Common myeloid progenitor, CD34-positive (primary cell): ENCODE results near the gene TBX4.

Experiments used
- CTCF ChIA-PET: fragments of 350-600 bp; sonication (Branson Sonifier 250); formaldehyde crosslinking; loops from one replicate; lab custom pipeline; 2021; ENCODE audit warnings: antibody characterized with exemption; lab: Charles Lee
- POLR2A ChIA-PET: fragments of 350-600 bp; sonication (Branson Sonifier 250); formaldehyde crosslinking; loops from one replicate; lab custom pipeline; 2021; ENCODE audit warnings: antibody characterized with exemption; lab: Charles Lee
- DNase-seq, 3 donors: peaks; one replicate each; pipeline versions ENCODE4 v3.0.0 to v3.0.0-alpha.2; 2013
- H3K27ac ChIP-seq, 2 experiments: 1 replicate in 1 of 2; 2 replicates in 1 of 2; pipeline ENCODE4 v1.7.0; 2013; ENCODE audit warnings: inconsistent platforms in 2 of 2, low read length in 2 of 2, mild to moderate bottlenecking in 2 of 2, low read depth in 1 of 2, moderate library complexity in 1 of 2; ENCODE audit not compliant: severe bottlenecking in 2 of 2, insufficient read depth in 1 of 2, poor library complexity in 1 of 2
- H3K27me3 ChIP-seq, 5 experiments: replicated peaks in 2 of 5; 1 replicate in 3 of 5; 2 replicates in 2 of 5; pipeline versions ENCODE4 v1.6.1 to v1.7.0; 2013; ENCODE audit warnings: low read length in 4 of 5, mild to moderate bottlenecking in 2 of 5, moderate library complexity in 2 of 5, inconsistent platforms in 1 of 5; ENCODE audit not compliant: insufficient read depth in 5 of 5, control insufficient read depth in 4 of 5
- H3K36me3 ChIP-seq, 4 experiments: 1 replicate in 2 of 4; 2 replicates in 2 of 4; pipeline versions ENCODE4 v1.6.1 to v1.7.0; 2013; ENCODE audit warnings: low read length in 3 of 4, control low read depth in 1 of 4, mild to moderate bottlenecking in 1 of 4; ENCODE audit not compliant: control insufficient read depth in 4 of 4, insufficient read depth in 4 of 4
- H3K4me1 ChIP-seq, 4 experiments: 1 replicate in 3 of 4; 2 replicates in 1 of 4; pipeline versions ENCODE4 v1.6.1 to v1.7.1; 2013; ENCODE audit warnings: low read length in 3 of 4, mild to moderate bottlenecking in 3 of 4, control low read depth in 1 of 4, inconsistent platforms in 1 of 4, moderate library complexity in 1 of 4; ENCODE audit not compliant: control insufficient read depth in 4 of 4, insufficient read depth in 4 of 4; ENCODE audit errors: control extremely low read depth in 1 of 4
- H3K4me3 ChIP-seq, 7 experiments: 1 replicate in 4 of 7; 2 replicates in 3 of 7; pipeline versions ENCODE4 v1.5.1 to v1.7.0; 2013; ENCODE audit warnings: mild to moderate bottlenecking in 7 of 7, low read length in 6 of 7, moderate library complexity in 6 of 7, inconsistent platforms in 2 of 7, low read depth in 2 of 7, control low read depth in 1 of 7; ENCODE audit not compliant: insufficient read depth in 4 of 7, control insufficient read depth in 1 of 7; ENCODE audit errors: extremely low read depth in 1 of 7
- H3K9me3 ChIP-seq, 5 experiments: 1 replicate in 4 of 5; 2 replicates in 1 of 5; pipeline versions ENCODE4 v1.6.1 to v1.7.1; 2013; ENCODE audit warnings: low read length in 4 of 5, mild to moderate bottlenecking in 2 of 5, inconsistent platforms in 1 of 5, low read depth in 1 of 5, moderate library complexity in 1 of 5; ENCODE audit not compliant: control insufficient read depth in 4 of 5, insufficient read depth in 2 of 5; ENCODE audit errors: control extremely low read depth in 1 of 5
- WGBS: methylation state at CpG from one replicate; pipeline ENCODE4 v1.1.5; 2013; ENCODE audit not compliant: insufficient coverage; 5-methylcytosine and 5-hydroxymethylcytosine counted together

TBX4 gene

GRCh38 chr17:61413661-61414126 is 38.5 kb upstream of the TBX4 start:
- Histone ChIP-seq H3K27me3 (peaks cover 0 to 75% (median 38%) of the 10 kb centered on the region in 5 experiments), H3K9me3 (peaks cover 0 to 4% (median 0%) of the 10 kb centered on the region in 5 experiments), H3K4me3 (no peak overlapping the region), H3K36me3 (no peaks in the 10 kb centered on the region), H3K4me1 (peaks cover 4 to 44% (median 36%) of the 10 kb centered on the region in 4 experiments), H3K27ac (no peak overlapping the region)
- DNase-seq, result no peak
- ChIA-PET POLR2A (no interaction called here), CTCF (interaction anchor here (1.0 to 3.4 kb wide), 8 partner anchors 11 to 442 kb away, joined by 3 to 13 read pairs (median 7); no protein-coding TSS in a partner anchor)
- 97% methylated on average over 8 of the region's 8 CpGs for WGBS

- POLR2A ChIA-PET, result no interaction called here
- Histone ChIP-seq H3K9me3 (peaks cover 0 to 4% (median 0%) of the 10 kb centered on the region in 5 experiments), H3K36me3 (no peaks in the 10 kb centered on the region), H3K4me1 (peaks cover 4 to 40% (median 33%) of the 10 kb centered on the region in 4 experiments), H3K4me3 (no peak overlapping the region), H3K27me3 (peaks cover 0 to 72% (median 34%) of the 10 kb centered on the region in 5 experiments), H3K27ac (no peak overlapping the region)
- CTCF ChIA-PET, result interaction anchor here (1.5 to 3.4 kb wide), 6 partner anchors 11 to 419 kb away, joined by 3 to 11 read pairs (median 7); no protein-coding TSS in a partner anchor
- DNase-seq, result no peak
- 94% methylated on average over 15 of the region's 16 CpGs for WGBS
These were observed 37.9 kb upstream of the TBX4 start for GRCh38 chr17:61414141-61414935.

- H3K27ac ChIP-seq, result no peak overlapping the region
- H3K27me3 ChIP-seq, result peaks cover 0 to 72% (median 37%) of the 10 kb centered on the region in 5 experiments
- H3K9me3 ChIP-seq, result peaks cover 0 to 4% (median 0%) of the 10 kb centered on the region in 5 experiments
- H3K4me3 ChIP-seq, result no peak overlapping the region
- POLR2A ChIA-PET, result no interaction called here
- 95% methylated on average over 5 of the region's 5 CpGs for WGBS
- no peak for DNase-seq
- H3K36me3 ChIP-seq, result no peaks in the 10 kb centered on the region
- CTCF ChIA-PET, result interaction anchor here (1.2 to 1.5 kb wide), 2 partner anchors 136 to 138 kb away, joined by 3 read pairs; no protein-coding TSS in a partner anchor
- H3K4me1 ChIP-seq, result peaks cover 1 to 38% (median 30%) of the 10 kb centered on the region in 4 experiments
These were observed 37.3 kb upstream of the TBX4 start for GRCh38 chr17:61414936-61415251.

- ChIA-PET CTCF (interaction anchor here (0.7 to 1.5 kb wide), 8 partner anchors 21 to 421 kb away, joined by 3 to 6 read pairs (median 3); no protein-coding TSS in a partner anchor), POLR2A (no interaction called here)
- Histone ChIP-seq H3K4me3 (no peak overlapping the region), H3K27ac (no peak overlapping the region), H3K9me3 (peaks cover 0 to 4% (median 0%) of the 10 kb centered on the region in 5 experiments), H3K4me1 (peaks cover 0 to 31% (median 23%) of the 10 kb centered on the region in 4 experiments), H3K36me3 (no peaks in the 10 kb centered on the region), H3K27me3 (peaks cover 0 to 72% (median 35%) of the 10 kb centered on the region in 5 experiments)
- WGBS, result 97% methylated on average over 4 of the region's 6 CpGs
- DNase-seq, result no peak
These were observed 36.6 kb upstream of the TBX4 start for GRCh38 chr17:61415374-61416210.

- Histone ChIP-seq H3K27ac (no peak overlapping the region), H3K4me1 (peaks cover 0 to 26% (median 20%) of the 10 kb centered on the region in 4 experiments), H3K27me3 (peaks cover 0 to 72% (median 35%) of the 10 kb centered on the region in 5 experiments), H3K36me3 (no peaks in the 10 kb centered on the region), H3K4me3 (no peak overlapping the region), H3K9me3 (peaks cover 0 to 4% (median 0%) of the 10 kb centered on the region in 5 experiments)
- WGBS, result 93% methylated on average over 6 of the region's 6 CpGs
- ChIA-PET POLR2A (no interaction called here), CTCF (interaction anchor here (0.7 to 1.4 kb wide), 7 partner anchors 22 to 420 kb away, joined by 3 to 6 read pairs (median 3); no protein-coding TSS in a partner anchor)
- no peak for DNase-seq
These were observed 36.0 kb upstream of the TBX4 start for GRCh38 chr17:61416211-61416539.

GRCh38 chr17:61416540-61417363 is 35.5 kb upstream of the TBX4 start:
- POLR2A ChIA-PET, result no interaction called here
- DNase-seq, result peak; percentile 69 to 74 (median 70)
- CTCF ChIA-PET, result interaction anchor here (0.7 to 1.5 kb wide), 7 partner anchors 23 to 420 kb away, joined by 3 to 5 read pairs (median 3); no protein-coding TSS in a partner anchor
- Histone ChIP-seq H3K27me3 (peaks cover 0 to 71% (median 31%) of the 10 kb centered on the region in 5 experiments), H3K4me1 (peaks cover 0 to 20% (median 14%) of the 10 kb centered on the region in 4 experiments), H3K9me3 (peaks cover 0 to 4% (median 0%) of the 10 kb centered on the region in 5 experiments), H3K27ac (no peak overlapping the region), H3K36me3 (no peaks in the 10 kb centered on the region), H3K4me3 (peak overlapping the region in 3 of 7 experiments; percentile 11 to 30 (median 24))
- 22% methylated on average over 35 of the region's 43 CpGs for WGBS
